ENCODE measurements around the gene CHRNB4.
A peak's percentile ranks its signal among the peaks of the same experiment; 100 is the strongest.

CHRNB4 gene

DNA sequence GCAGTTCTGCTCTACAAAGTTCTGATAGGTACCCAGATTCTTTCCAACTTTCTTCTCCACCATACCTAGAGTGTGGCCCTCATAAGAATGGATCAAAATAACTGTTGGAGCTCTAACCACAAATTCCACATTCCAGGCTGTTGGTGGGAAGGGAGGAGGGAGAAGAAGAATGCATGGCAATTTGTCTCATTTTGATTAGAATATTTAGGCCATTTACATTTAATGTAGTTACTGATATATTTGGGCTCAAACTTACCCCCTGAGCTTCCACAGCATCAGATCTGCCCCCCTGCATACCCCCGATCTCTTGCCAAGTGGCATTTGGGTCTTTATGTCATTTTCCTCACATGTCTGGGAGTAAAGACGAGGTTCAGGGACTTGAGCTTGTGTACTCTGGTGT lies 7.7 kb downstream of the CHRNB4 start:
- DNase-seq (ENCODE audit: low read depth) = no peak

DNA sequence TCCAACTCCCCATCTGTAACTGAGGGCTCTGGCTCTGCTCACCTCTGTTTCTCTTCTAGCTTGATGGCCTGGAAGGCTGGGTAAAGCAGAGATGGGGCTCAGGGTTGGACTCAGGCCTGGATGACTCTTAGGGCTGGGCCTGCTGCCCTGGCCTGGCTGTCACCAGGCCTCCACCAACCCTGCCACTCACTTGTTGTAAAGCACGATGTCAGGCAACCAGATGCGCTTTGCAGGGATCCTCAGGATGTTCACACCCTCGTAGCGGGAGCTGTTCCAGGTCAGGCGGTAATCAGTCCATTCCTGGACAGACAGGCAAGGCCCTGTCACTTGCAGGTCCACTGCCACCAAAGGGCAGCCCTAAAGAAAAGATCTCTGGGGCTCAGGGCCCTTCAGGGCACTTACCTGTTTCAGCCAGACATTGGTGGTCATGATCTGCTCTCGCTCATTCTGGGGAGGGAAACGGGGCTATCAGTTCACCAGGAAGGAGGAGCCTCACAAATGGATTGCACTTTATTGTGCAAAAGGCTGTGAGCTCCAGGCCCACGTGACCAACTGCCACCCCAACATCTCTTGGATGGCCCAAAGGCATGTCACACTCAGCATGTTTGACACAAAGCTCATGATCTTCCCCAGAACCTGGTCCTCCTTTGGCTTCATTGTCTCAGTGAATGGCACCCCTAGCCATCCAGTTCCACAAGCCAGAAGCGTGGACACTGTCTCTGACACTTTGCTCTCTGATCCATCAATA lies 9.9 kb downstream of the CHRNB4 start:
- no peak for DNase-seq (ENCODE audit: low read depth)

DNA sequence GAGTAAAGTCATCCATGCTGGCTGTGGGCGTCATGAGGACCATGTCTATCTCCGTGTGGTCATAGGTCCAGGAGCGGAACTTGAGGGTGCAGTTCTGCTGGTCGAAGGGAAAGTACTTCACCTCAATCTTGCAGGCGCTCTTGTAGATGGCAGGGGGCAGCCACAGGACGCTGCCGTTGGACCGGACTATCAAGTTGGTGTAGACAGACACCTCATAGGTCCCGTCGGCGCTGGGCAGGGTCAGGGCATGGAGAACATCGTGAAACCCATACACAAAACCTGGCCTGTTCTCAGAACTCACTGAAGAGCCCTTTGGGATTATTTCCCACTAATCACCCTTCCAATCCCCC lies 11.3 kb downstream of the CHRNB4 start:
- no peak for DNase-seq (ENCODE audit: low read depth)

DNA sequence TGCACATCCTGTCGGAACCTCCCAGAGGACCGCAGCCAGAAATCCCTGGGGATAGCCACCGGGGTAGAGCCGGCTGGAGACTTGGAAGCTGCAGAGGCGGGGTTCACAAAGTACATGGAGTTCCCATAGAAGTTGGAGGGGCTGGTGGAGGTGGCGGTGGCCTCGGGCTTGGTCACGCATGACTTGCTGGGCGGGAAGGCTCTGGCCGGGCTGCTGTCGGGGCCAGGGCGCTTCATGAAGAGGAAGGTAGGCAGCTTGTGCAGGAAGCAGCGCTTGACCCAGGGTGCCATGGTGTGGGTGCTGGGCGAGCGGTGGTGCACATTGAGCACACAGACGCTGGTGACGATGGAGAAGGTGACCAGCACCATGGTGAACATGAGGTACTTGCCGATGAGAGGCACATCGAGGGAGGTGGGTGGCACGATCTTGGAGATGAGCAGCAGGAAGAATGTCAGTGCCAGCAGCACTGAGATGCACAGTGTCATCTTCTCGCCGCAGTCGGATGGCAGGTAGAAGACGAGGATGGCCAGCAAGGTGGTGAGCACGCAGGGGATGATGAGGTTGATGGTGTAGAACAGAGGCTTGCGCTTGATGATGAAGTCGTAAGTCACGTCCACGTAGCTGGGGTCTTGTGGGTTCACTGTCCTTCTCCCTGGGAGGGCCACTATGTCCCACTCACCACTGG lies 11.8 kb downstream of the CHRNB4 start:
- DNase-seq (ENCODE audit: low read depth) = no peak

DNA sequence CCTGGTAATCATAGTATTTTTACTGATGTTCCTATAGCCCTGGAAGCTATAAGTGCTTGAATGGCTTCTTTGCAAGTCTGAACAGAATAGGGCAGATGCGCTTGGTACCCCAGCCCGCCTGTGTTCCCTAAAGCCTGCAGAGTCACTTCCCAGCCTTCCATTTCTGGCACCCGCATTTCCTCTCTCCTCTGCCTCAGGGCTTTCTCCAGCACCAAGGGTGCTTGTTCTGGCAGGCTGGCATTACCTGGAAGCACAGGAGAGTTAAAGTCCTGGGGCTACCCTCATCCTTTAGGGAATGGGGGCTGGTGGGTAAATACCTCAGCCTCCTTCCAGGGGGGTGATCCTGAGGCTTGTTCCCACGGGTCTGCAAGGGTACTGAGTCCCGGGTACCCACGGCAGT lies 12.8 kb downstream of the CHRNB4 start:
- no peak for DNase-seq (ENCODE audit: low read depth)

DNA sequence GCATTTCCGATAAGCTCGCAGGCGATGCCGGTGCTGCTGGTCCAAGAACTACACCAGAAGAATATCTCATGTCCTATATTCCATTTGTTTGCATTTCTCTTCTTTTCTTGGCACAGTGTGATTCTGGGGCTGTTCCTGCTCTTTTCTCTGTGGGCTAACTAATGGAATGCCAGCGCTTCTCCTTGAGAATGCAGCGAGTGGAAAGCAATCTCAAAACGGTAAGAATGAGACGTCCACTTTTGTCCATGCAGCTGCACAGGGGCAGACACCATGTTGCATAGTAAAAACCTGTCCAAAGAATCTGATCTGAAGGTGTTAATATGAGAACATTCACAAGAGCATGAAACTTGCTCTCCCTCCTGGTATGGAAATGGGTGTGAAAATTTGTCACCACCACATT lies 13.7 kb downstream of the CHRNB4 start:
- DNase-seq (ENCODE audit: low read depth) = no peak

DNA sequence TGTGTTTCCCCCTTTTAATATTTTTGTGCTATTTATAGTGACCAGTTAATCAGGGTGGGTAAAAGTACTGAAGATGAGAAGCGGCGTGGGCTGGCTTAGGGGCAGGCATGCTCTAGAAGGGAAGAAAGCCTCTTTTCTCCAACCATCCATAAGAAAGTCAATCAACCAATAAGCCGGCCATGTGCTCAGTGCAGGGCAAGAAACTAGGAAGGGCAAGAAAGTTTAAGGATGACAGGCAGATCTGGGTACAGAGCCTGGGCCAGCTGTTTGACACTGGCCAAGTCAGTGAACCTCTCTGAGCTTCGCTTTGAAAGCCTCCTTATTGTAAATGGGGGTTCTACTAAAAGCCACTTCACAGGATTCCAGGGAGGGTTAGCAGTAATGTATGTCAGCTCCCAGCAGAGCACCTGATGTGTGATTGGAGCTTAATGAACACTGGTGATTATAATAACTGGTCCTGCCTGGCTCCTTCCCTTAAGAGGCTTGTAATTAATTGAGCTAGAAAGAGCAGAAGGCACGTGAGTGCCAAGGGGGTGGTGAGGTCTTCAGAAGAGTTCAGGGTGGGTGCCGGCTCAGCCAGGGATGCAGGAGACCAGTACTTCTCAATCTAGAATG lies 14.5 kb downstream of the CHRNB4 start:
- DNase-seq (ENCODE audit: low read depth) = no peak

DNA sequence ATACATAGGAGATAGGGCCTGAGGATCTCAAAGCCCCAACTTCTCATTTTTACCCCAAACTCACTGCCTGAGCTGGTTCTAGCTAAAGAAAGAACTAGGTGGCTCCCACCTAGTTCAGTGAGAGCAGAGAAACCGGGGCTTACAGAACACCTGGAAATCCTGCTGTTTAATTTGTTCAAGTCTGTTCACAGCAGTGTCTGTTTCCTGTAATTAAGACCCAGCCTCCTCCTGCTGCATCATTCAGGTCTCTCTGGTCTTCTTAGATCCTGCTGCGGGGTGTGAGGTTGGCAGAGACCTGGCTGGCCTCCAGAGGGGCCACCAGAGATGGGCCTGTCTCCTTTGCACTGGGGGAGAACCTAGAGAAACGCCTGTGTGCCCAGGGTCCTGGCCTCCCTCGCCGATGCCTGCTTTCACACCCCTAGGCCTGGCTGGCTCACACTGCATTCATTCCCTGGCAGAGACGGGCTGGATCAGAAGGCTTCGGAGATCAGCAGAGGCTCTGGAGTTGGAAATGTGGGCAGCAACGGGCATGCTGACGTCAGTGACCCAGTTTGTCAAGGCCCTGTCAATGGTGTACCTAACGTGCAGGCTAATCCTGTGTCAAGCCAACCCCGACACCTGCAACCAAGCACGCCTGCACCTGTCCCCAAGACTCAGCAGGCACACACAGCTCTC lies 15.3 kb downstream of the CHRNB4 start:
- DNase-seq (ENCODE audit: low read depth) = no peak

DNA sequence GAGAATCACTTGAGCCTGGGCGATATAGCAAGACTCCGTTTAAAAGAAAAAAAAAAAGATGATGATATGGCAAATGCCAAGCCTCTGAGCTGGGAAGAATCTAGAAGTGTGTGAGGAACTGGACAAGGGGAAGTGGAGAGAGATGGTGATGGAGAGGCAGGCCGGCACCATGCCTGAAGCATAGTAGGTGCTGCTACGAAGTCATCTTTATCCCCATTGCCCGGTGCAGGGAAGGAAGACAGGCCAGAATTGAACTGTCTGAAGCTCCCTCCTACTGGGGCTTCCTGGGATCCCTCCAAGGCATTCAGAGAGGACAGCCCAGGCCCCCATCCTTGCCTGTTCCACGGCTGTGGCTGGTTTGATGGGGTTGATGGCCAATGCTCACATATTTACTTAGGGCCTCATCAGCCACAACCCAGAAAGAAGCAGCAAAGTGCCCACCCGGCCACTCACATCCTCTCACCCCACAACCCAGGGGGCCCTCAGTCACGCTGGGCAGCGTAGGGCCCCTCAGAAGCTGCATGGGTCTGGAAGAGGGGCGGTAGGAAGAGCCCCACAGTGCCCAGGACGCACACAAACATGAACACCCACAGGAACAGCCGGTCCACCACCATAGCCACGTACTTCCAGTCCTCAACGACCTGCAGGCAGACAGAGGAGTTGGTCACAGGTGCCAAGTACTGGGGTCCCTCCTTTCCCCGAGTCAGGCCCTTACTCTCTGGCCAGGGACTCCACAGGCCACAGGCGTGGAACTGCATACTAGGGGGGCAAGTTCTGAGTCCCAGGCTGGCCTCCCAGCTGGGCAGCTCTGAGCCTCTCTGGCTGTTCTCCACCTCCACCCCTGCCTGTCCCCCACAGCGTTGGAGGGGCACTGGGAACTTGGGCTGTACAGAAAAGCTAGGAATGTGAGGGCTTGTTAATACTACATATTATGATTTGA lies 16.1 kb downstream of the CHRNB4 start:
- no peak for DNase-seq (ENCODE audit: low read depth)

DNA sequence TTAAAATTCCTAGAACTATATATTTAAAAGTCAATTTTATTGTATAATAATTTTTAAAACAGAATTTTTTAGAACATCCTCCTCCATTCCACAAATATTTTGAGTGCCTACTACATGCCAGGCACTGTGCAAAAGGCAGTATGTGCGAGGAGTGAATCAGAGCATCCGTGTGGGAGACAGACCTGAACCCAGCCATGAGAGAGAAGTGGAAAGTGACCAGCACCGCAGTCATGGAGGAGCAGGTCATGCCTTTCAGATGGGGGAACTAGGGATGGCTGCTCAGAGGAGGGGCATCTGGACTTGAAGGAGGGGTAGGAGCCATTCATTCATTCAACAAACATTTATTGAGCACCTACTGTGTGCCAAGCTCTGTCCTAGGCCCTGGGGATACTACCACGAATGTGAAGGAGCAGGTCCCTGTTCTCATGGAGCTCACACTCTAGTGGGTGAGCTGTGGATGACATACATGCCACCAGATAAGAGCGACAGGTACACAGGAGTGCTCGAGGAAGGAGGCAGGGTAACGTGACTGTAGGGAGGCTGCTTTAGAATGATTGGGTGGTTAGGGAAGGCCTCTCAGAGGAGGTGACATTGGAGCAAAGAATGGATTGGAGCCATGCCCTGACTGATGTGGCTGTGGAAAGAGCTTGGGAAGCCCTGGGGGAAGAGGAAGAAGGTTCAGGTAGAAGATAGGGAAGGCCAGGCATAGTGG lies 17.1 kb downstream of the CHRNB4 start:
- DNase-seq (ENCODE audit: low read depth) = no peak

DNA sequence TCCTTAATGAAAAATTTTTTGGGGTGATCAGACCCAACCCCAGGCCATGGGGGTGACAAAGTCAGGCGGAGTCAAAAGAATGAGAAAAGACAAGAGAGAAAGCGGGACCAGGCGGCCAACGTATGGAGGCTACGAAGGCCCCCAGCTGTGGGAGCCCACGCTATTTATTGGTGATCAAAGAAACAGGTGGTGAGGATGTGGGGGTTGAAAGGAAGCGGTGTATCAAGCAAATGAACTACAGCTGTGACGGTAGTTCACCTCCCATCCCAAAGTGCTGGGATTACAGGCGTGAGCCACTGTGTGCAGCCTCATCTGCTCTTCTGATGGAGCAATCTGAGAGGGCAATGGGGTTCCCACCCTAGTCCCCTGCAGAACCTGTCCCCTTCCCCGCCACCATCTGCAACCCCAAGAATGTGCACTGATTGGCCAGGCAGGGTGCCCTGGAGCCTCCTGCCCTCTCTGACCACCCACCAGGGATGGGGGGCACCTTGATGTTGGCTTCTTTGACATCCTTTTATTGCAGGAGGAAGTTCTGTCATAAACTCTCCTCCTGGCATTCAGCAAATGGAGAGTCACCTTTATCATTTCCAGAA lies 19.1 kb downstream of the CHRNB4 start:
- DNase-seq (ENCODE audit: low read depth) = no peak

DNA sequence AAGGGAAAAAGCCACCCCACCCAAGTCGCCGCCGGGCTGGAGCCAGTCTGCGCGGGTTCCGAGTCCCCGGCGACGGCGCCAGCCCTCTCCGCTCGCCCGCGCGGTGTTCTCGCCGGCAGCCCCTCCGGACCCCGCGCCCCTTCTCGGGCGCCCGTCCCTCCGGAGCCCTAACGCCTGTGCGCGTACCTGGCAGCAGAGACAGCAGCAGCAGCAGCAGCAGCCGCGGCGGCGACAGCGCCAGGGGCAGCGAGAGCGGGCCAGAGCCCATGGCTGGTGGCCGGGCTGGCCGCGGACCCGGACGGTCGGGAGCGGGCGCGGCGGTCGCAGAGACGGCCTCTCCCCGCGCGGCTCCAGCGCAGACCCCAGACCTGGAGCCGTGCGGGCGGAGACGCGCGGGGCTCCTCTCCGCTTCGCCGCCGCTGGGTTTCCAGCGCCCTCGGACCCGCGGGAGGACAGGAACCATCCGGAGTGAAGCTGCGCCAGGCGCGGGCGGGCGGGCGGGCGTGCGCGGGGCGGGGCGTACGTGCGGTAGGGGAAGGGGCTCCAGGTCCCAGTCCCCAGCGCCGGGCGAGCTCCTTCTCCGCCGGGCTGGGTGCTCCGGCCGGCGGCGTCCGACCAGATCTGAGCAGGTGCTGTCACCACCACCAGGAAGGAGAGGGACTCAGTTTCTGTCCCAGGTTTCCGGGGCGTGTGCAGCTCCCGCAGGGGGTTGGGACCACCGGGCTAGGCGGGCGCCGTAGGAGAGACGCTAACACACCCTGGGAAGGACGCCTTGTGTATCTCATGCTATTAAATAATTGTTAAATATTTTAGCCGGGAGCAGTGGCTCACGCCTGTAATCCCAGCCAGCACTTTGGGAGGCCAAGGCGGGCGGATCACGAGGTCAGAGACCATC lies 20.2 kb downstream of the CHRNB4 start, which contains the start of gene CHRNA3:
Gene CHRNA3, minus strand, starts transcription at position 470 of the 895 bp plus-strand sequence. Its CDS starts 202 bp downstream, at position 268.
- DNase-seq (ENCODE audit: low read depth) = no peak

DNA sequence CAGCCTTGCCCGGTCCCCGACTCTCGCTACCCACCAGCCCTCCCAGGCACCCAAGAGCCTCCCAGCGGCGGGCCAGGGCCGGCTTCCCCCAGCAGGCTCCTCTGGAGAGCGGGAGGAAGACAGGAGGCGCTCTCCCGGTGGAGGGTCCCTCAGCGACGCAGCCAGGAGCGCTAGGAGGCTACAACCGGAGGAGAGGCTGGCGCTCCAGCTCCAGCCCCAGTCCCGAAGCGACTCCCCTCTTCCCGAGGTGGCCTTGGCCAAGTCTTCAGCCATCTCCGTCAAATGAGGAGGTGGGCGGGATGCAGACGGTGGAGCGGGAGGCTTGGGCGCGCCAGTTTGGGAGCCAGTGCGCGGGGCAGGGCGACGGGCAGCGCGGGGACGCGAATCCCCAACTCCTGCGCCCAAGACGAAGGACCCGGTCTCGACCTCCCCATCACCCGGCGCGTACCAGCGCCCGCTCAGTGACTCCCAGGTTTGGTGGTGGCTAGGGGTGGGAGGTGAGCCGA lies 20.9 kb downstream of the CHRNB4 start:
- DNase-seq (ENCODE audit: low read depth) = no peak

DNA sequence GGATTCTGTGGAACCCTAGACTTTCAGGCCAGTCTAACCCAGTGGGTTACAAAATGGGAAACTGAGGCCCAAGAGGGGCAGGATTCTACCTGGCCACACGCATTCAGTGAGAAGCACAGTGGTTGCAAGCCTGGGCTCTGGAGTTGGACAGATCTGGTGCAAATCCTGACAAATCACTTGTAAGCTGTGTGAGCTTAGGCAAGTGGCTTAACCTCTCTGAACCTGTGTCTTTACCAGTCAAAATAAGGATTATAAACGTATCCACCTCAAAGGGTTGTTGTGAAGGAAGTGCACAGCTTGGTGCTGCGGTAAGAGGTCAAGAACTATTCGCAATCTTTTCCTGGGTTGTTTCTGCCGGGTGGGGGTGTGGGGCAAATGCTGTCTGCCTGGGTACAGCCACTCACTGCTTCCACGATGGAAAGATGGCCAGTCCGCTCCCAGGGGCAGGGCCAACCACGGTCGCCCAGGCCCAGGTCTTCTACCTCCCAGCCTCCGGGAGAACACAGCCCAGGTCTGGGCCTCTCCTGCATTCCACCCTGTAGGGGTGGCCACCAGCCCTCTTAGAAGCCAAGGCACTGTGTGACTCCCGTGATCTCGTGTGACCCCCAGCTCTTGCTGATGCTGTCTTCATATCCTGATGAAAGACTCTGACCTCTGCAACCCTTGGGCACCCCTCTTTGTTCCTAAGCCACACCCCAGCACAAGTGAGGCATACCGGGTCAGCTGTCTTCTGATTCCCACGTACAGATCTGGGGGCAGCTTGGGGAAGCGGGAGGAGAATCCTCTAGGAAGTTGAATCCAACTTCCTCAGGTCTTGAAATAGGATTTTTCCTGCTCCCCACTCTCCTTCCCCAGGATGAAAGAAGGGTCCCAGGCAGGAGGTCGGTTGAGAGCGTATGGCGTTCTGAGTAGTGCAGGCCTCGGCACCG lies 21.7 kb downstream of the CHRNB4 start:
- no peak for DNase-seq (ENCODE audit: low read depth)

DNA sequence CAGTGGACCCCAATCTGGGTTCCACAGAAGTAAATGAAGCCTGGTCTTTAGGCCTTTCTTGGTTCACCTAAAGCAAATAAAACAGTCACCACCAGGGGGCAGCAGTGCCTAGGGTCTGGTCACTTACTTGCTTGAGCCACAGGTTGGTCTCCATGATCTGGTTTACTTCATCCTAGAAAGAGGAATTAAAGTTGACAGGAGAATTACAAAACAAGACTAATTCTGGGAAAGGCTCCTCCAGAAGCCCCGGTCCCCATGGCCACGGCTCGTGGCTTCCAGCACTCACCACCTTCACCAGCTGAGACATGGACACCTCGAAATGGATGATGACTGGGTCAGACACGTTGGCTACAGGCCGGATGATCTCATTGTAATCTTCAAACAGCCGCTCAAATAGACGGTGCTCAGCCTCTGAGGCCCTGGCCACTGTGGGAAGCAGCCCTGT lies 22.5 kb downstream of the CHRNB4 start:
- peak; percentile 82 for DNase-seq (ENCODE audit: low read depth)

DNA sequence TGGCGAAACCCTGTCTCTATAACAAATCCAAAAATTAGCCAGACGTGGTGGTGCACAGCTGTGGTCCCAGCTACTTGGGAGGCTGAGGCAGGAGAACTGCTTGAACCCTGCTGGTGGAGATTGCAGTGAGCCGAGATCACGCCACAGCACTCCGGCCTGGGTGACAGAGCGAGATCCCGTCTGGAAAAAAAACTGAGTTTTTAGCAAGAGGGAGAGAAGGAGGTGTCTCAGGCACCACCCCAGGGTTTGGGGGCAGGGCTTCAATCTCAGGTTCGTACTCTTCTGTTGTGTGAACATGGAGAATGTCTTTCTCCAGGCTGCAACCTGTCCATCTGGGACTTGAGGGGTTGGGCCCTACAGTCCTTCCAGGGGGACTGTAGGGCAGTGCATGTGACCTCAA lies 22.9 kb downstream of the CHRNB4 start:
- DNase-seq (ENCODE audit: low read depth) = no peak

DNA sequence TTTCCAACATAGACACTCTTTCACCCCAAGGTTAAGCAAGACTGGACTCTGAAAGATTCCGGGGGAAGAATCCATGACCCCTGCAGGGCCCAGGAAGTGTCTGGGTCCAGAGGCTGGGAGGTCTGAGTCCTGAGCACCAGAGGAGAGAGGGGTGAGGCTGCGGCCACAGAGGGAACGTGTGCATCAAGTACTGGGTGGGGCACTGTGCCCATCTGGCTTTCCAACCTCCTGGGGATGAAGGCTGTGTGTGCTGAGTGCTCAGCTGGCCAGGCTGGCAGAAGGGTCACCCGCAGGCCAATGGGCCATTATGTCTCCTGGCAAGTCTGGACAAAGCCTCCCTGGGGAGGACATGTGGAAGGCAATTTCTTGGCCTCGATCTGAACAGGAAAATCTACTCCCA lies 23.5 kb downstream of the CHRNB4 start:
- DNase-seq (ENCODE audit: low read depth) = no peak

DNA sequence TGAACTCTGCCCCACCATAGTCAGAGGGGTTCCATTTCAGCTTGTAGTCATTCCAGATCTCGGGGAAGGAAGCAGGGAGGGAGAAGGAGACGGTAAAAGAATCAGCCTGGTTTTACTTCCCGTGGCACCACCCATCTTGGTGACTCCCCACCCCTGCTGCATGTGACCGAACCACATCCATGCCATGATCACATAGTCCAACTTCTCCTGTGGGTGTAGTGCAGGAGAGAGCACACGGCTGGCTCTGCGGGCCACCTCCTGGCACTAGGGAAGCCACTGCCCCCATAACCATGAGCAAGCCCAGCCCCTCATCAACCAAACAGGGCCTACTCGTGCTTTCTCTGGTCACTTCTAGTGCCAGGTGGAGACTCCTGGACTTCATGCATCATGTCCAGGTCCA lies 23.9 kb downstream of the CHRNB4 start:
- no peak for DNase-seq (ENCODE audit: low read depth)
